GM19043 (cell line): Measurements from ENCODE around the gene CLMN.

Experiments used
- ATAC-seq: cut with Tn5 transposase; IDR thresholded peaks from one replicate; pipeline ENCODE4 v1.9.1; 2021; ENCODE audit warnings: low read depth; ENCODE audit not compliant: unreplicated experiment

CLMN gene

DNA sequence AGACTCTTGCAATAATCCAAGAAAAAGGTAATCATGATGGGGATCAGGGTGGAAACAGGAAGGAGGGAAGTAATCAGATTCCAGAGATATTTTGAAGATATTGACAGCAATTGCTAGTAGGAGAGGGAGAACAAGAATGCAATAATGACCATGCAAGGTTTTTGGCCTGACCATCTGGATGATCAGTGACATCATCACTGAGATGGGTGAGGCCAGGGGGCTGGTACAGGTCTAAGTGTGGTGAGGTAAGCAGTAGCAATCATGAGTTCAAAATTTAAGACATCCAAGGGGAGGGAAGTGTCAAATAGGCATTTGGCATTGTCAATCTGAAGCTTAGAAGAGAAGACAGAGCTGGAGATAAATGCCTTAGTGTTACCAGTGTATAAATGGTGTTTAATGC, 24.8 kb upstream of the CLMN start:
- no peak for ATAC-seq

DNA sequence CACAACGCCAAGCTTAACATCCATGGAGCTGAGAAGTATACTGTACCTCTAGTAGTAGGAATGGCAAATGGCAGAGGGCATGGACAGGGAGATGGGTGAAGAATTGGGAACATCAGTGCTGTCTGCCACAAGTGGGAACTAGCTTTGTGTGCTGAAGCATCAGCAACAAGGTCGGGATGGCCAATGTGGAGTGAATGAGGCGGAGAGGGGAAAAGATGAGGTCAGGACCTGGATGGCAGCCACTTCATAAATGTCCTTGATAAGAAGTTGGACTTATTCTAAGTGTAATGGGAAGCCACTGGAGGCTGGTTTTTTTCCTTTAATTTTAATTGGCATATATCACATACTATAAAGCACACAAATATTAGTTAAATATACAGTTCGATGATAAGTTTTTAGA, 21.9 kb upstream of the CLMN start:
- no peak for ATAC-seq

DNA sequence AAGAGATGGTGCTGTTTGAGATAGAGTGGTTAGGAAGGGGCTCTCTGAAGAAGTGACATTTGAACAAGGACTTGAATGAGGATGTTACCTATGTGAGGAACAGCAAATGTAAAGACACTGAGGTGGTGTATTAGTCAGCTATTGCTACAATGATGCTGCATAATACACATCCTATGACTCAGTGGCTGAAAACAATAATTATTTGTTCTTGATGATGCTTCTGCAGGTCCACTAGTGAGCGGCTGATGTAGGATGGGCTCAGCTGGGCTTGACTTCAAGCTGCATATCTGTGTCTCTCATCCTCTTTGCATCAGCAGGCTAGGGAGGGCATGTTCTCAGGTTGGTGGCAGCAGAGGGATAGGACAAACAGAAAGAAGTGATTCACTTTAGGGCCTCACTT, 21.4 kb upstream of the CLMN start:
- no peak for ATAC-seq

DNA sequence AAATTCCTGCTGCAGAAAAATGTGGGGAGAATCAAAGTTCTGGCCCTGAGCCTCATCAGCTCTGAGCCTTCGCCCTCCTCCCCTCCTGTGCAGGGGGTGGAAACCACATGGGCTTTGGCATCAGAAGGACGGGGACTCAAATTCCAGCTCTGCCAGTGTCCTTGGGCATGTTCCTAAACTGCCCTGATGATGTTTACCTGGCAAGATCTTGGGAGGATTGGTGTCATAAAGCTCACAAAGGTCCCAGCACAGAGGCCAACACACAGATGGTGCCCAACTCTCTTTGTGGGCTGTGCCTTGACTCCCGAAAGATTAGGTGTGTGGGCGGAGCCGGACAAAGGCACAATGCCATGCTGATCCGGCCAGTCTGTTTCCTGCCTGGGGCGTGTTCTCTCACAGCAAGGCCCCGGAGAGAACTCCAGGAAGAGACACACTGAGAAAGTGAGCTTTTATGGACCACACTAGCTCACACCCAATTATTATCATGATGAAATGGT, 20.5 kb upstream of the CLMN start:
- ATAC-seq = no peak

DNA sequence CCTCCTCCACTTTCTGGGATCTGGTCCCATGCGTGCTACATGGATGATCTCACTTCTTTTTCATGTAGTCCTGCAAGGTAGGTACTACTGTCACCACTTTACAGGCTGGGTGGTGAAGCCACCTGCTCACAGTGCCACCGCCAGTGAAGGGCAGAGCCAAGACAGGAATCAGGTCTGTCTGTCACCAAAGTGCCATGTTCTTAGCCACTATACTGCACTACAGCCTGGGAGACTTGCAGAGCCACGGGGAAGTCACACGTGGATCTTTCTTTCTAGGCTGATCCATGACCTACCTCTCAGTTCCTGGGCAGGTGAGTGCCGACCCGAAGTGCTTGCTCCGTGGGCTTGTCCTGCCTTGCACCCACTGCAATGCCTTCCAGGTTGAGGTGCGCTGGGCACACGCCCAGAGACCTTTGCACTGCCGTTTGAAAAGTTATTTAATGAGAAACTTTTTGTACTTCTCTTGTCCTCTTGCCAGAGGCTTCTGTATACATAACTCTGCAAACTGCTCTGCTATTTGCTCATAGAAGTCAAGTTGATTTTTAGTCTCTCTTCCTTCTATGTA, 19.7 kb upstream of the CLMN start:
- no peak for ATAC-seq

DNA sequence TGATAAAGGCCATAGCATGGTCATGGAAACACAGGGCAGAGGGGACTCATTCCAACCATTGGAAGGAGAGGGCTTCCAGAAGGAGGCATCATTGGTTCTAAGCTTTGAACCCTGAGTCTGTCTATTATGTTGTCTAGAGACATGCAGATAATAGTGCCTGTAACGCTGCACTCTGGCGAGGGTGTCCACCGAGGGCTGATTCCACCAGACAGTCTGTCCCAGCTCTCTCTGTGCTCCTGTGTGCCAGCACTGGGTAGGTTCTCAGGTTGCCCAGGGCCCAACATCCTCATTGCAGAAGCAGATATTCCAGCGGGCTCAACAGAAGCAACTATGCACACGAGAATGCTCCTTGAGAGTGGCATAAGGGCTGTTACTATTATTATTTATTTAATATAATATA, 18.7 kb upstream of the CLMN start:
- ATAC-seq = no peak

DNA sequence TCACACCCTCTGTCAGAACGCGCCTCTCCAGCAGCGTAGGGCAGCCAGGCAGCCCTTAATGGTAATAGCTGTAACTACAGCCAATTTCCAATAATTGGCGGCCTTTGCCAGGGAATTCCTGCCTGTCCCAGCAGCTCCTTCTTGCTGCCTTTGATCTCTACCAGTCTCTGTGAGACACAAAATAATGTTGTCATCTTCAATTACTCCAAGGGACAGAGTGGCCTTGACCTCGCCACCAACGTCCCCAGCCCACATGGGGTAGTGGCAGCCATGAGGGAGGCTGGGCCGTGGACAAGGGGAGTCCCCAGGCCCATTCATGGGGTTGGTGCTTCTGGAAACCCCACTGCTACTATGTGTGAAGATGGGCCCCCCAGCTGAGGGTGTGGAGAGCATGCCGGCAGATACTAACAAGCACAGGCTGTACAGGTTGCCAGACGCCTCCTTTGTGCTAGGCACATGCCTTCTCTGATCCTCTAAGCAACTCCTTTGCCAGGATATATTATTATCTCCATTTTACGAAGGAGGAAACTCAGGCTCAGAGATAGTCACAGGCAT, 17.4 kb upstream of the CLMN start:
- ATAC-seq = no peak

DNA sequence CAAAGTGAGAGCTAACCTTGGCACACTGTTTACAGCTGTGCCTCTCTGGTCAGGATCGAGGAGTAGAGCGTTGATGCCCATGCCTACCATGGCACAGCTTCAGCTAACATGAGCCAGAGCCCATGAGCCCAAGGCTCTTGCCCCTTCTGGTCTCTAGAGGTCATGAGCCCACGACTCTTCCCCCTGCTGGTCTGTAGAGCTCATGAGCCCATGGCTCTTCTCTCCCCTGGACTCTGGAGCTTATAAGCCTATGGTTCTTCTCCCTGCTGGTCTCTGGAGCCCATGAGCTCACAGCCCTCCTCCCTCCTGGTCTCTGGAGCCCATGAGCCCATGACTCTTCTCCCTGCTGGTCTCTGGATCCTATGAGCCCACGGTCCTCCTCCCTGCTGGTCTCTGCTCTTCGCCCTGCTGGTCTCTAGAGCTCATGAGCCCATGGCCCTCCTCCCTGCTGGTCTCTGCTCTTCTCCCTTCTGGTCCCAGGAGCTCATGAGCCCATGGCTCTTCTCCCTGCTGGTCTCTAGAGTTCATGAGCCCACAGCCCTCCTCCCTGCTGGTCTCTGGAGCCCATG, 16.6 kb upstream of the CLMN start:
- no peak for ATAC-seq

DNA sequence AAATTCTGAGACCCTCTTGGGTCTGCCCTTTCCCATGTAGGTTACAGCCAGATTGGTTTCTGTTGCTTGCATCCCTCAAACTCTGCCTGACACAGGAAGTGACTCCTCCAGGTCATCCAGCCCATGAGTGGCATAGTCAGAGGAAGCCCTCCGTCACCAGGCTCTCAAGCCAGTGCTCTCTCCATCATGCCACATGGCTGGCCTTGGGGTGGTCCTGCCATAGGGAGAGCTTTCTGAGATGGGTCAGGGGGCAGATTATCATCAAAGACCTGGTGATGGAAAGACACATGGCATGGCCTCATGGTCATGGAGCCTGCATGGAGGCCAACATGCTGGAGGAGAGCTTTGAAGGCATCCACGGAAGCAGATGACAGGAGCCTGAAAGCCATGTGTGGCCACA, 15.4 kb upstream of the CLMN start:
- no peak for ATAC-seq

DNA sequence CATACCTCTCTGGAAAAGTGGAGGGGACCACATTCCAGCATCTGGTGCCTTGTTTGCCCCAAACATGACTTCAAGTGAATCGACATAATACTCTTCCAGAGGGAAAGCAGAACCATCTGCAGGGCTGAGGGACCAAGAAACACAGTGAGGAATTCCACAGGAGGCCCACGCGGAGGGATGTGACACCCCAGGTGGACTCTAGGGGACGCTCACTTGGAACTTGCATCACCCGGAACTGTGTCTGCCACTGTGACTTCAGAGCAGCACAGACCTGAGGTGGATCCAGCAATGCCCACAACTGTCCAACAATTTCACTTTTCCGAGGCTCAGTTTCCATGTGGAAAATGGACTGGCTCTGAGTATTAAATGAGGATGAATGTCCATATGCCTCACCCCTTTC, 14.3 kb upstream of the CLMN start:
- ATAC-seq = no peak

DNA sequence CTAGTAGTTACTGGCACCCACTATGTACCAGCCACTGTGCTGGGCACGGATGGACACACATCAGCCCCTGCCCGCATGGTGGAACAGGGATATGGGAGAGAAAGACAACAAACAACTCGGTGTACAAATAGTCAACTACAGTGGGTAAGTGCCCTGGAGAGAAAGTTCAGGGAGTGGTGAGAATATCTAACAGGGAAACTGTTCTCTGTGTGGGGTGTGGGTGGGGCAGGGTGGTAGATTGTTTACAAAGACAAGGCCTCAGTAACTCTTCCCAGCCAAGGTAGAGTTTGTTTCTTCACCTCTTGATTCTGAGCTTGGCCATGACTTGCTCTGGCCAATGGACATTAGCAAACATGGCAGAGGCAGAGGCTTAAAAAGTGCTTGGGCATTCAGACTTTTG, 12.9 kb upstream of the CLMN start:
- ATAC-seq = no peak

DNA sequence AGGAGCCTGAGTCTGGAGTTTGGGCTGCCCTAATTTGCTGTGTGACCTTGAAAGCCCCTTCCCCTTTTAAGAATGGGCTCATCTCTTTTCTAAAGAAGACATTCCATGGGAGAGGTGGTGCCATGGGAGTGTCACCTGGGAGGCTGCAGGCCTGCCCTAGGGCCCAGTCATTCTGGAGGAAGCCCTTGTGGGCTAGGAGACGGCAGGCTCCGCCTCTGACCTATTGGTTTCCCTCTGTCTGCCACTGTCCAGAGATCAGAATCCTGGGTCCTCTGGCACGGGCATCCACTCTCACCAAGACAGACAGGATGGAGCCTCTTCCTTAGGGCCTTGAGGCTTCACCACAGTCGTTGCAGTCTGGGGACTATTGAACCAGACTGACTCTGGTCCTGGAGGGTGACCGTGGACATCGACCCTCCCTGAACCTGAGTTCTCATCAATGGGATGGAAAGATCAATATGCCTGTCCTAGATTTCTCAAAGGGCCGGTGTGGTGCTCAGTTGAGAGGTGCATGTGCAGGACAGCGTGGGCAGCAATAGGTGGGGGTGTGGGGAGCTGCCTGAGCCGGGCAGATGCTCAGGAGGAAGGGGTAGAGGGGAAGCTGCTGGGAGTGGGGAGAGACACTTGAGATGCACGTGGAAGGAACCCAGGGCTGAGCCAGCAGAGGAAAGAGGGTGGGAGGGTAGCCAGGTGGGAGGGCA, 12.2 kb upstream of the CLMN start:
- ATAC-seq = no peak

DNA sequence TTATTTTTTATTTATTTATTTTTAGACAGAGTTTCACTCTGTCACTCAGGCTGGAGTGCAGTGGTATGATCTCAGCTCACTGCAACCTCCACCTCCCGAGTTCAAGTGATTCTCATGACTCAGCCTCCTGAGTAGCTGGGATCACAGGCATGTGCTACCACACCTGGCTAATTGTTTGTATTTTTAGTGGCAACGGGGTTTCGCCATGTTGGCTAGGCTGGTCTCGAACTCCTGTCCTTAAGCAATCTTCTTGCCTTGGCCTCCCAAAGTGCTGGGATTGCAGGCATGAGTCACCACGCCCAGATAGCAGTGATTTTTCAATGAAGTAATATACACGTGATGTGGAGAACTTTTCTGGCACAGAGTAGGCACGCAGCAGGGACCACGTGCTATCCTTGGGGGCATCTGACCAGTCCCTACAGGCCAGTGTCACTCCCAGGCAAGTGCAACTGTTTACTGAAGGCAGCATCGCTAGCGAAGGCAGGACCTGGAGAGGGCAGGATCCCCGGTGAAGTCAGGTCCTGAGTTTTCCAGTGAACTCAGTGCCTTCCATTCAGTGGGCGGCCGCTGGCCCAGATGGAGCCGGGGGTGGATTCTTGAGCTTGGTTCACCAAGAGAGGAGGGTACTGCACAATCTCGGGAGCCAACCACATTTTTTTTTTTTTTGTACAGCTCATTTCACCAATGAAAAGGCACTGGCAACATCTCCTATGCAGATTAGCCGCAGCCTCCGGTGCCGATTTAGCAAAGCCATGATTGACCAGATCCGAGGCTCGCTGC, 11.1 kb upstream of the CLMN start:
- no peak for ATAC-seq

DNA sequence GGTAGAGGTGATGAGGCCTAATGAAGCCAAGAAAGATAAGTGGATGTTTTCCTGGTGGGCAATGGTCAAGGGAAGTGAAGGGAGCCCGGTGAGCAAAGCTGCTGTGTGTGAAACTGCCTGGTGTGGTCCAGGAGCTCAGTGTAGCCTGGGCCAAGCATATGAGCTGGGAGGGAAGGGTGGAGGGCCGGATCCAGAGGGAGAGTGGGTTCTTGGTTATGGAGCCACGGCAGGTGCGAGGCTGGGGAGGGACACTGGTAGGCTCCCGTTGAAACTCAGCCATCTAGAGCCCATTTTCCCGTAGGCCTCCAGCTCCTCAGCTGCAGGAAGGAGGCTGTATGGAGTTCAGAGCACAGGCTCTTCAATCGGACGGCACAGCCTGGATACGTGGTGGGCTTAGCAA, 10.2 kb upstream of the CLMN start:
- ATAC-seq = no peak

DNA sequence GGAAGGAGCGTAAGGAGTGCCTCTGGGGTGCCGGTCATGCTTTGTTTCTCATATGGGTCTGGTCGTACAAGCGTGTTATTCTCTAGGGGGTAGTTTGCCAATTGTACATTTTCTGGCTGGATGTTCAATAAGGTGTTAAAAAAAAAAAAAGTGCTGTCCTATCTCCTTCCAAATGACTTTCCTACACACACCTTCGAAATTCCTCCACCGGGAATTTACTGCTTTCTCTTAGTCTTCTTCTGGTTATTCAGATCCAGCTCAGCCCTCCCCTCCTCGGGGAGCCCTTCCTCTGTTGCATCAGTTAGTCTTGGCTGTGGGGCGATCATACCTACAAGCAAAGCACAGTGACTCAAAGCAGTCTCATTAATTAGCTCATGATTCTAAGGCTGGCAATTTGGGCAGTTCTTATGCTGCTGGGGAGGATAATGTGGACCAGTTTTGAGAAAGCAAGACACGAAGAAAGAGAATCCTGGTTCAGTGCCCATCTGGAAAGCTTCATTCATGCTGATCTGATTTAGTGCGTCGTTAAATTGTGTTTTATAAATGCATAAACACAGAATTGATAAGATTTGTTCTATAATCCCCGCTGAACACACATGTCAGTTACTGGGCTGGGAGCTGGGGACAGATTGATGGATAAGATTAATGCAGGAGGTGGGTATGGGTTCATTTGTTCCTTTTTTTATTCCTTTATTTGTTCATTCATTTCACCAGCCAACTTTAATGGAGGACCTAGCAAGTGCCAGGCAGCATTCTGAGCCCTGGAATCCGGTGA, 9.2 kb upstream of the CLMN start:
- no peak for ATAC-seq

DNA sequence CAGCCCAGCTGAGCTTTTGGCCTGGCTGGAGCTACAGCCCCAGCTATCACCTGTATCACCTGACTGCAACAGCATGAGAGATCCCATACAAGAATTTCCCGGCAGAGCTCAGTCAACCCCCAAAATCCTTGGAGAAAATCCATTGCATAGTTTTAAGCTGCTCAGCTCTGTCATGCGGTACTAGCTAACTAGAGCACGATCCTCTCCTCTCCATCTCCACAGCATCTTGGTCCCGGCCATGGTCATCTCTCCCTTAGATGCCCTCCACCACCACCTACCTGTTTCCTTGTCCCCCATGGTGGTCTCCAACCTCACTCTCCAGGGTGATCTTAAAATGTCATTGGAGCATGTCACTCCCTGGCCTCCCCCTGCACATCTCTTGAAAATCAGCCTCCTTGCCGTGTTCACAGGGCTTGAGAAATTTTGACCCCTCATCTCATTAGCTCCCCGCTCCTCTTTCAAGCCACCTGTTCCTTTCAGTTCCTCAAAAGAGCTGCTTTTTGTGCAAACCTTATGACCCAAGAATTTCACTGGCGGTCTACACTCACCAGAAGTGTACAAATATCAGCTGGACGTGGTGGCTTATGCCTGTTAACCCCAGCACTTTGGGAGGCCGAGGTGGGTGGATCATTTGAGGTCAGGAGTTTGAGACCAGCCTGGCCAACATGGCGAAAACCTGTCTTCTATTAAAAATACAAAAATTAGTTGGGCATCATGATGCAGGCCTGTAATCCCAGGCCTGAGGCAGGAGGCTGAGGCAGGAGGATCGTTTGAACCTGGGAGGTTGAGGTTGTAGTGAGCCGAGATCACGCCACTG, 8.1 kb upstream of the CLMN start:
- ATAC-seq = peak; percentile 93

DNA sequence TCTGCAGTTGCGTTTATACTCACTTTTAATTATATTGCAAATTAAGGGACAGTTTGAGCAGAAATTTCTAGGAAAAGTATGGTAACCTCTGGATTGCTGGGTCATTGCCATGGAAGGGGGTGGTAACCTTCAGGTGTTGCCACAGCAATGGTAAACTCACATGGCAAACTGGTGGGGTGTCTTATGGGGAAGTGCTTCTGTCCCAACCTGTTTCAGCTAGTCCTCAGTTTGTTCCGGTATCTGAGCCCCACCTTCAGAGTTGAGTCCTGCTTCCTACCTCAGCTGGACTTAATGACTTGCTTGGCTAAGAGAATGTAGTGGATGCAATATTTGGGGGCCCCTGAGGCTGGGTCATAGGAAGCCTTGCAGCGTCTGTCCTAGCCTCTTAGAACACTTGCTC, 7.3 kb upstream of the CLMN start:
- ATAC-seq = no peak

DNA sequence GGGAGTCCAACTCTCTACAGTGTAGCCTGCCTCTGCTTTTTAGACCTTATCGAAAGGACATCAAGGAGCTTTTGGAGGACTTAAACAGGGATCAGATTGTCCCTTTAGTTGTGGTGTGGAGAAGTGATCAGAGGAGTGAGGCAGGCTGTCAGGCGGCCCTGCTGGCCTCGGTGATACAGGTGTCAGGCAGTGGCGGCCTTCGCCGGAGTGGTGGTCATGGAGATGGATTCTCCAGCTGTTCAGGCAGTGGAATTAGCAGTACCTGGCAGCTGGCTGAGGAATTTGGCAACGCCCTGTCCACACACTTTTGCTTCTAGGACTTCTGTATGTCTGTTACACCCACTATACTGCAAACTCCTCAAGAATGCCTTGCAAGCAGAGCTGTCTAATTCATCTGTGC, 4.2 kb upstream of the CLMN start:
- ATAC-seq = no peak

DNA sequence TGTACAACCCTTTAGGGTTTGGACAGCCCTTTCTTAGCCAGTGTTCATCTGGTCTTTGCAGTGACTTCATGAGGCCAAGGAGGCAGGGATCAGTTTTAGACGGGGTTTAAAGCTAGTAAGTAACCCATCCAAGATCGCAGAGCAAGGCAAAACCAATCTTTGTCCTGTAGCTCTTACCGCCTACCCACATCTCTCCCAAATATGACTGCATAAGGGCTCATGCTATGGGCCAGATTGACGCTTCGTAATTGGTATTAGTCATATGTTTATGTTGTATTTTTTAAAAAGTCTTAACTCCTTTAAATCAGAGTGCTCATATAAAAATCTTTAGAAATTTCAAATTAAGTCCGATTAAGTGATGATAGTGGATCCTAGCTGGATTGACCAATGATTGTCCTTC, 3.7 kb upstream of the CLMN start:
- ATAC-seq = no peak

DNA sequence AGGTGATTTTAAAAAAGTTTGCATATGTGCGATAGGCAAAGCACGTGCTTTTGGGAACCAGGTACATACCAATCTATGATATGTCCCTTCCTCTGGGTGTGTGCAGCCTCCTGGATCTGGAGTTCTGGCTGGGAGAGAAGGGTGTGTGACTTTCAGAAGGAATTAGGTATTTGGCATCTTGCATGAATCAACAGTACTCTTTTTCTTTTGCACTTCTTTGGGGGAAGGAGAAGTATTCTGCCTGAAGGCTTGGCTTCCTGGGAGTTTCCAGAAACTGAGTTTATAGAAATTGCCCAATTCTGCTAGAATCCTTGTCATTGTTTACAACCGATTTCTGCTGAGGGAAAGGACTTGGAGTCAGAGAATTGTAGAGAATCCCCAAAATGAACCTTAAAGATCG, 2.9 kb upstream of the CLMN start:
- no peak for ATAC-seq
